T-cell (primary cell): ENCODE measurements around the gene STX17. TPM values are rescaled to one million over a fixed set of nuclear protein-coding genes. Genes with fewer than 3 reads are reported as not detected.
"Not testable (repeated sequence)": the region's sequence is repeated elsewhere in the genome, so short reads cannot be mapped to it uniquely, and the experiment has no call there.

ENCODE experiments used
- ATAC-seq, 4 experiments: fragments of 200-7000 bp in 3 of 4; fragments of 150-1000 bp in 1 of 4; cut with Tn5 transposase; replicated peaks in 1 of 4; 1 replicate in 3 of 4; 2 replicates in 1 of 4; pipeline ENCODE4 v1.10.0; 2021; ENCODE audit warnings: moderate library complexity in 3 of 4, mild to moderate bottlenecking in 2 of 4, moderate number of reproducible peaks in 1 of 4
- CTCF ChIA-PET, 2 donors: fragments of 300-600 bp; sonication (Branson Sonifier 250); formaldehyde crosslinking; loops; one replicate each; lab custom pipeline; 2022; ENCODE audit warnings: antibody characterized with exemption in 2 of 2; lab: Charles Lee
- POLR2A ChIA-PET, 2 donors: fragments of 300-600 bp; sonication (Branson Sonifier 250); formaldehyde crosslinking; loops; one replicate each; lab custom pipeline; 2022; ENCODE audit warnings: antibody characterized with exemption in 2 of 2; lab: Charles Lee
- DNase-seq, 35 experiments: peaks; one replicate each; pipeline versions ENCODE4 v3.0.0 to v3.0.0-alpha.2; 2013 to 2023
- H3K27ac ChIP-seq: one replicate; pipeline ENCODE4 v1.5.1; 2013; ENCODE audit warnings: low read length
- H3K27me3 ChIP-seq, 2 experiments: replicated peaks in 1 of 2; 1 replicate in 1 of 2; 2 replicates in 1 of 2; pipeline versions ENCODE4 v1.6.1 to v1.7.0; 2013; ENCODE audit warnings: low read length in 1 of 2, mixed read lengths in 1 of 2; ENCODE audit not compliant: control insufficient read depth in 2 of 2, insufficient read depth in 2 of 2; ENCODE audit errors: extremely low read depth in 1 of 2
- H3K36me3 ChIP-seq, 2 donors: 1 replicate in 1 of 2; 2 replicates in 1 of 2; pipeline versions ENCODE4 v1.6.1 to v1.7.0; 2013; ENCODE audit warnings: low read length in 1 of 2; ENCODE audit not compliant: control insufficient read depth in 2 of 2, insufficient read depth in 1 of 2; ENCODE audit errors: extremely low read depth in 1 of 2
- H3K4me1 ChIP-seq, 2 experiments: 1 replicate in 1 of 2; 2 replicates in 1 of 2; pipeline versions ENCODE4 v1.6.1 to v1.7.0; 2013; ENCODE audit warnings: low read length in 2 of 2, mixed read lengths in 1 of 2; ENCODE audit not compliant: insufficient read depth in 2 of 2, control insufficient read depth in 1 of 2; ENCODE audit errors: extremely low read depth in 1 of 2
- H3K4me3 ChIP-seq, 2 donors: 1 replicate in 1 of 2; 2 replicates in 1 of 2; pipeline versions ENCODE4 v1.5.1 to v1.7.0; 2013; ENCODE audit warnings: mild to moderate bottlenecking in 2 of 2, low read length in 1 of 2, moderate library complexity in 1 of 2; ENCODE audit not compliant: control insufficient read depth in 1 of 2; ENCODE audit errors: extremely low read depth in 1 of 2
- H3K9me3 ChIP-seq: 2 replicates; pipeline ENCODE4 v1.7.0; 2013
- H3K27ac Mint-ChIP-seq, 2 donors: one replicate each; pipeline ENCODE4 v1.8.0; 2020 to 2021; ENCODE audit warnings: mild to moderate bottlenecking in 2 of 2, mixed read lengths in 2 of 2
- H3K27me3 Mint-ChIP-seq, 2 donors: one replicate each; pipeline ENCODE4 v1.8.0; 2021 to 2022; ENCODE audit warnings: mixed read lengths in 2 of 2
- H3K36me3 Mint-ChIP-seq: one replicate; pipeline ENCODE4 v1.8.0; 2021; ENCODE audit warnings: mixed read lengths
- H3K4me1 Mint-ChIP-seq, 3 donors: one replicate each; pipeline ENCODE4 v1.8.0; 2020 to 2022; ENCODE audit warnings: mixed read lengths in 3 of 3, mild to moderate bottlenecking in 1 of 3
- H3K4me3 Mint-ChIP-seq, 3 donors: one replicate each; pipeline ENCODE4 v1.8.0; 2020 to 2022; ENCODE audit warnings: mild to moderate bottlenecking in 3 of 3, mixed read lengths in 3 of 3, moderate library complexity in 3 of 3
- H3K9me3 Mint-ChIP-seq, 3 donors: one replicate each; pipeline ENCODE4 v1.8.0; 2020 to 2022; ENCODE audit warnings: mixed read lengths in 3 of 3
- WGBS: methylation state at CpG from one replicate; pipeline ENCODE4 v1.1.5; 2013; ENCODE audit warnings: missing lambda C conversion rate; ENCODE audit not compliant: insufficient coverage; 5-methylcytosine and 5-hydroxymethylcytosine counted together
- total RNA-seq, 35 experiments: library from RNA in 6 of 35; stranded (reverse) in 6 of 35; fragments of 120-200 nt in 1 of 35; gene quantifications; one replicate each; pipeline versions ENCODE4 v1.2.1 to v1.2.4 and lab custom pipeline; 2013 to 2026

STX17 gene
- total RNA-seq, 5 donors from 2014 or later (not counting 1 experiment from before 2014, with no cell fraction given) = 33.5 to 47.5 (median 35.9) TPM

GRCh38 chr9:99977033-99977792 lies 70.8 kb downstream of the STX17 start:
- H3K27me3 ChIP-seq = no peaks in the 10 kb centered on the region
- Mint-ChIP-seq H3K9me3 (no peaks in the 10 kb centered on the region), H3K27me3 (no peaks in the 10 kb centered on the region), H3K4me3 (no peak overlapping the region), H3K27ac (no peak overlapping the region), H3K36me3 (peaks cover 22% of the 10 kb centered on the region), H3K4me1 (peaks cover 0 to 5% (median 0%) of the 10 kb centered on the region in 3 donors)
- no peak overlapping the region for H3K4me3 ChIP-seq
- no peak for DNase-seq
- peaks cover 0 to 20% of the 10 kb centered on the region in 2 donors for H3K36me3 ChIP-seq
- ChIA-PET CTCF (no interaction called here), POLR2A (no interaction called here)
- no peak overlapping the region for H3K27ac ChIP-seq
- 100% methylated on average over 2 of the region's 3 CpGs for WGBS
- H3K9me3 ChIP-seq = no peaks in the 10 kb centered on the region
- no peak for ATAC-seq
- no peaks in the 10 kb centered on the region for H3K4me1 ChIP-seq

GRCh38 chr9:99978221-99978620 lies 71.8 kb downstream of the STX17 start:
- no peaks in the 10 kb centered on the region for H3K9me3 ChIP-seq
- Mint-ChIP-seq H3K4me3 (no peak overlapping the region), H3K27me3 (no peaks in the 10 kb centered on the region), H3K36me3 (peaks cover 23% of the 10 kb centered on the region), H3K9me3 (no peaks in the 10 kb centered on the region), H3K4me1 (peaks cover 0 to 5% (median 0%) of the 10 kb centered on the region in 3 donors), H3K27ac (peak overlapping the region in 1 of 2 donors; percentile 65)
- ChIA-PET CTCF (interaction anchor here (0.5 to 0.8 kb wide), 4 partner anchors 25 to 310 kb away, joined by 3 to 4 read pairs (median 3); no protein-coding TSS in a partner anchor), POLR2A (no interaction called here)
- DNase-seq = no peak
- ATAC-seq = no peak
- H3K4me1 ChIP-seq = no peaks in the 10 kb centered on the region
- peaks cover 0 to 23% of the 10 kb centered on the region in 2 donors for H3K36me3 ChIP-seq
- no peaks in the 10 kb centered on the region for H3K27me3 ChIP-seq
- WGBS = 100% methylated on average over 1 of the region's 1 CpG
- H3K4me3 ChIP-seq = no peak overlapping the region
- H3K27ac ChIP-seq = no peak overlapping the region

- ChIA-PET POLR2A (no interaction called here), CTCF (no interaction called here)
- Mint-ChIP-seq H3K36me3 (peaks cover 18% of the 10 kb centered on the region), H3K9me3 (no peaks in the 10 kb centered on the region), H3K4me1 (peaks cover 0 to 5% (median 0%) of the 10 kb centered on the region in 3 donors), H3K27ac (peak overlapping the region; percentile 25 to 40), H3K27me3 (no peaks in the 10 kb centered on the region), H3K4me3 (no peak overlapping the region)
- no CpG with 5 or more reads among the region's 2 CpGs for WGBS
- H3K9me3 ChIP-seq = no peaks in the 10 kb centered on the region
- H3K36me3 ChIP-seq = peaks cover 0 to 28% of the 10 kb centered on the region in 2 donors
- ATAC-seq (no peak), DNase-seq (no peak)
- H3K27ac ChIP-seq = no peak overlapping the region
- H3K4me1 ChIP-seq = no peaks in the 10 kb centered on the region
- H3K27me3 ChIP-seq = no peaks in the 10 kb centered on the region
- no peak overlapping the region for H3K4me3 ChIP-seq
Measured at GRCh38 chr9:99980598-99980997, 74.1 kb downstream of the STX17 start.

GRCh38 chr9:99986642-99987041 lies 80.2 kb downstream of the STX17 start:
- no peak overlapping the region for H3K4me3 Mint-ChIP-seq
- Histone ChIP-seq H3K27ac (no peak overlapping the region), H3K4me1 (no peaks in the 10 kb centered on the region), H3K4me3 (no peak overlapping the region), H3K27me3 (no peaks in the 10 kb centered on the region), H3K36me3 (peaks cover 0 to 7% of the 10 kb centered on the region in 2 donors), H3K9me3 (no peaks in the 10 kb centered on the region)
- no peaks in the 10 kb centered on the region for H3K27me3 Mint-ChIP-seq
- peaks cover 8 to 20% (median 13%) of the 10 kb centered on the region in 3 donors for H3K9me3 Mint-ChIP-seq
- H3K36me3 Mint-ChIP-seq = peaks cover 48% of the 10 kb centered on the region
- ATAC-seq (no peak), DNase-seq (no peak)
- CTCF ChIA-PET = no interaction called here
- POLR2A ChIA-PET = interaction anchor here in 1 of 2 donors (0.7 kb wide), 1 partner anchor 110 kb away, joined by 3 read pairs; no protein-coding TSS in a partner anchor
- peaks cover 0 to 7% (median 7%) of the 10 kb centered on the region in 3 donors for H3K4me1 Mint-ChIP-seq
- peak overlapping the region in 1 of 2 donors; percentile 45 for H3K27ac Mint-ChIP-seq

GRCh38 chr9:99990508-99990907 lies 84.1 kb downstream of the STX17 start:
- H3K27ac ChIP-seq, CTCF ChIA-PET, H3K27me3 ChIP-seq, H3K4me1 Mint-ChIP-seq, H3K27me3 Mint-ChIP-seq, POLR2A ChIA-PET, H3K9me3 ChIP-seq, H3K4me3 Mint-ChIP-seq, H3K4me1 ChIP-seq, H3K4me3 ChIP-seq, DNase-seq, ATAC-seq, H3K27ac Mint-ChIP-seq, H3K36me3 ChIP-seq: not testable (repeated sequence)
- peaks cover 72% of the 10 kb centered on the region for H3K36me3 Mint-ChIP-seq
- no CpG with 5 or more reads among the region's 2 CpGs for WGBS
- H3K9me3 Mint-ChIP-seq = peaks cover 8 to 42% (median 20%) of the 10 kb centered on the region in 3 donors

- Histone ChIP-seq H3K36me3 (peaks cover 0 to 2% of the 10 kb centered on the region in 2 donors), H3K27ac (no peak overlapping the region), H3K4me3 (no peak overlapping the region), H3K4me1 (no peaks in the 10 kb centered on the region), H3K27me3 (no peaks in the 10 kb centered on the region), H3K9me3 (peaks cover 2% of the 10 kb centered on the region)
- no peaks in the 10 kb centered on the region for H3K27me3 Mint-ChIP-seq
- peaks cover 85% of the 10 kb centered on the region for H3K36me3 Mint-ChIP-seq
- DNase-seq = no peak
- no peak overlapping the region for H3K27ac Mint-ChIP-seq
- H3K4me3 Mint-ChIP-seq = no peak overlapping the region
- peaks cover 0 to 34% (median 14%) of the 10 kb centered on the region in 3 donors for H3K9me3 Mint-ChIP-seq
- 98% methylated on average over 22 of the region's 22 CpGs for WGBS
- CTCF ChIA-PET = no interaction called here
- POLR2A ChIA-PET = interaction anchor here in 1 of 2 donors (0.6 kb wide), 1 partner anchor 273 kb away, joined by 3 read pairs; no protein-coding TSS in a partner anchor
- no peaks in the 10 kb centered on the region for H3K4me1 Mint-ChIP-seq
- ATAC-seq = no peak
Measured at GRCh38 chr9:99998266-99998665, 91.8 kb downstream of the STX17 start.
